ENCODE measurements around the gene KIZ.

Gene KIZ

GRCh38 chr20:21272279-21272678 is 146.4 kb downstream of the KIZ start:
- DNase-seq = no peak

- DNase-seq = no peak
These were observed 146.8 kb downstream of the KIZ start for GRCh38 chr20:21272679-21273078.

GRCh38 chr20:21273755-21274386 is 148.0 kb downstream of the KIZ start:
- no peak for DNase-seq

GRCh38 chr20:21278829-21279228 is 152.9 kb downstream of the KIZ start:
- DNase-seq = no peak

GRCh38 chr20:21279706-21280521 is 154.0 kb downstream of the KIZ start:
- no peak for DNase-seq

- DNase-seq = no peak
These were observed 154.7 kb downstream of the KIZ start for GRCh38 chr20:21280522-21281016.

GRCh38 chr20:21286775-21287174 is 160.9 kb downstream of the KIZ start:
- no peak for DNase-seq

- no peak for DNase-seq
These were observed 162.9 kb downstream of the KIZ start for GRCh38 chr20:21288587-21289370.

- no peak for DNase-seq
These were observed 163.8 kb downstream of the KIZ start for GRCh38 chr20:21289651-21290050.

- no peak for DNase-seq
These were observed 165.1 kb downstream of the KIZ start for GRCh38 chr20:21291026-21291425.

GRCh38 chr20:21294755-21295154 is 168.9 kb downstream of the KIZ start:
- no peak for DNase-seq

Data from hematopoietic multipotent progenitor cell treated with erythropoietin and hydrocortisone succinate and interleukin-3 and kit ligand, for 6 days (in vitro differentiated cells).